ENCODE measurements around the gene DDX54.

DNA sequence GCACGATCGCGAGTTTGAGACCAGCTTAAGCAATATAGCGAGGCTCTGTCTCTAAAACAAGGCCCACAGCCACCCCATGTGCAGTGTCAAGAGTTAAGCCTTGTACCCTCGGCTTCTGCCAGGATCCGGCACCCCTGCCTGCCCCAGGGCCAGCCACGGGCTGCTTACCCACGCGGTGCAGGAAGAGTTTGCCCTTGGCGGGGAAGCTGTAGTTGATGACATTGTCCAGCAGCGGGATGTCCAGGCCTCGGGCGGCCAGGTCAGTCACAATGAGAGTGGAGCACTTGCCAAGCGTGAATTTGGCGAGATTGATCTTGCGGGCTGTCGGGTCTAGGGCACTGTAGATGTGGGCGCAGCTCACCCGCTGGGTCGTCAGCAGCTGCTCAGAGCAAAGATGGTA, 13.1 kb downstream of the DDX54 start:
- TF ChIP-seq, protein P1, sequence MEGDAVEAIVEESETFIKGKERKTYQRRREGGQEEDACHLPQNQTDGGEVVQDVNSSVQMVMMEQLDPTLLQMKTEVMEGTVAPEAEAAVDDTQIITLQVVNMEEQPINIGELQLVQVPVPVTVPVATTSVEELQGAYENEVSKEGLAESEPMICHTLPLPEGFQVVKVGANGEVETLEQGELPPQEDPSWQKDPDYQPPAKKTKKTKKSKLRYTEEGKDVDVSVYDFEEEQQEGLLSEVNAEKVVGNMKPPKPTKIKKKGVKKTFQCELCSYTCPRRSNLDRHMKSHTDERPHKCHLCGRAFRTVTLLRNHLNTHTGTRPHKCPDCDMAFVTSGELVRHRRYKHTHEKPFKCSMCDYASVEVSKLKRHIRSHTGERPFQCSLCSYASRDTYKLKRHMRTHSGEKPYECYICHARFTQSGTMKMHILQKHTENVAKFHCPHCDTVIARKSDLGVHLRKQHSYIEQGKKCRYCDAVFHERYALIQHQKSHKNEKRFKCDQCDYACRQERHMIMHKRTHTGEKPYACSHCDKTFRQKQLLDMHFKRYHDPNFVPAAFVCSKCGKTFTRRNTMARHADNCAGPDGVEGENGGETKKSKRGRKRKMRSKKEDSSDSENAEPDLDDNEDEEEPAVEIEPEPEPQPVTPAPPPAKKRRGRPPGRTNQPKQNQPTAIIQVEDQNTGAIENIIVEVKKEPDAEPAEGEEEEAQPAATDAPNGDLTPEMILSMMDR (conservative IDR thresholded peaks at IDR 0.05; ENCODE audit: low read length) = no peak
- TF ChIP-seq EZH2phosphoT487 (IDR thresholded peaks at IDR 0.05; ENCODE audit: borderline replicate concordance) = no peak
